AG09319 (cell line): ENCODE results near the gene MT3.
A peak's percentile ranks its signal among the peaks of the same experiment; 100 is the strongest.

ENCODE experiments used
- DNase-seq: peaks from one replicate; pipeline ENCODE4 v3.0.0-alpha.2; 2010; ENCODE audit warnings: low read depth; ENCODE audit errors: extremely low read depth
- CTCF ChIP-seq: IDR thresholded peaks from 2 replicates; pipeline ENCODE4 v1.5.1; 2011; ENCODE audit warnings: low read depth, mild to moderate bottlenecking, inconsistent platforms, low read length, moderate library complexity

The MT3 gene

GRCh38 chr16:56594292-56594619 is 4.9 kb downstream of the MT3 start:
- DNase-seq: no peak
- TF ChIP-seq CTCF: no peak

GRCh38 chr16:56600398-56600999 is 11.2 kb downstream of the MT3 start:
- TF ChIP-seq CTCF: peak; percentile 77
- no peak for DNase-seq

- no peak for TF ChIP-seq CTCF
- DNase-seq: no peak
Observed at GRCh38 chr16:56601325-56601724, 12.0 kb downstream of the MT3 start.

- DNase-seq: no peak
- TF ChIP-seq CTCF: peak; percentile 35
Observed at GRCh38 chr16:56603589-56603988, 14.3 kb downstream of the MT3 start.

GRCh38 chr16:56604966-56605365 is 15.6 kb downstream of the MT3 start:
- DNase-seq: no peak
- no peak for TF ChIP-seq CTCF

- DNase-seq: no peak
- TF ChIP-seq CTCF: no peak
Observed at GRCh38 chr16:56605475-56605874, 16.1 kb downstream of the MT3 start.

- no peak for TF ChIP-seq CTCF
- no peak for DNase-seq
Observed at GRCh38 chr16:56606071-56606475, 16.7 kb downstream of the MT3 start.
